HCT116 (cell line): ENCODE data around the gene FBXW10. TPM values are rescaled to one million over a fixed set of nuclear protein-coding genes. Genes with fewer than 3 reads are reported as not detected.
"Not testable (repeated sequence)": the region's sequence is repeated elsewhere in the genome, so short reads cannot be mapped to it uniquely, and the experiment has no call there.

Experiments
- ATAC-seq: fragments of 200-7000 bp; cut with Tn5 transposase; 2 replicates; pipeline ENCODE4 v1.9.1; 2020; ENCODE audit warnings: mild to moderate bottlenecking, moderate library complexity
- BruUV-seq: library from RNA; stranded (reverse); fragments of 400-500 nt; replicated peaks from 2 replicates; lab custom pipeline; 2021; lab: Mats Ljungman, UMichigan
- CTCF ChIA-PET: fragments of 300-600 bp; sonication (Branson Sonifier 250); formaldehyde crosslinking; loops from one replicate; lab custom pipeline; 2021; ENCODE audit warnings: antibody characterized with exemption; lab: Charles Lee
- POLR2A ChIA-PET: fragments of 300-600, 350-600 bp; sonication (Branson Sonifier 250); formaldehyde crosslinking; loops from one replicate; lab custom pipeline; 2021; ENCODE audit warnings: antibody characterized with exemption; lab: Charles Lee
- RAD21 ChIA-PET, 2 experiments: fragments of 300-600 bp; sonication (Branson Sonifier 250); formaldehyde crosslinking; loops; one replicate each; lab custom pipeline; 2023; ENCODE audit warnings: low total read pairs in 2 of 2; ENCODE audit not compliant: uncharacterized antibody in 2 of 2, unreplicated experiment in 2 of 2, low non-redundant PET in 1 of 2; lab: Charles Lee
- DNase-seq: peaks from one replicate; pipeline ENCODE4 v3.0.0-alpha.2; 2010; ENCODE audit warnings: low read depth, low spot score
- H2AFZ ChIP-seq: fragments of 200-600 bp; shearing (Covaris generic), sonication (generic); 2 replicates; pipeline ENCODE4 v1.6.1; 2017; ENCODE audit warnings: low read depth, mixed run types, mixed read lengths, antibody characterized with exemption, low read length; ENCODE audit not compliant: poor library complexity, severe bottlenecking
- H3K27ac ChIP-seq: 2 replicates; pipeline ENCODE4 v1.5.1; 2012; ENCODE audit warnings: low read depth, low read length
- H3K27me3 ChIP-seq: fragments of 200-600 bp; sonication (generic); 2 replicates; pipeline ENCODE4 v1.6.1; 2016; ENCODE audit warnings: mixed run types, low read length, mixed read lengths; ENCODE audit not compliant: insufficient read depth
- H3K36me3 ChIP-seq, 2 experiments: fragments of 200-500 bp in 1 of 2; fragments of 200-600 bp in 1 of 2; sonication (Bioruptor generic) in 1 of 2; sonication (generic) in 1 of 2; 2 replicates each; pipeline versions ENCODE4 v1.5.1 to v1.6.1; 2014 to 2016; ENCODE audit warnings: low read length in 2 of 2, inconsistent platforms in 1 of 2, mixed read lengths in 1 of 2, mixed run types in 1 of 2; ENCODE audit not compliant: insufficient read depth in 2 of 2, control insufficient read depth in 1 of 2
- H3K4me1 ChIP-seq, 2 experiments: fragments of 200-600 bp in 1 of 2; sonication (generic) in 1 of 2; 2 replicates each; pipeline versions ENCODE4 v1.5.1 to v1.6.1; 2012 to 2017; ENCODE audit warnings: low read length in 2 of 2, inconsistent platforms in 1 of 2, mild to moderate bottlenecking in 1 of 2, mixed read lengths in 1 of 2, mixed run types in 1 of 2, moderate library complexity in 1 of 2; ENCODE audit not compliant: insufficient read depth in 2 of 2, control insufficient read depth in 1 of 2
- H3K4me2 ChIP-seq: fragments of 200-600 bp; sonication (generic); 2 replicates; pipeline ENCODE4 v1.6.1; 2017; ENCODE audit warnings: mixed run types, low read length, mixed read lengths
- H3K4me3 ChIP-seq, 2 experiments: fragments of 200-600 bp in 1 of 2; sonication (generic) in 1 of 2; replicated peaks in 1 of 2; 2 replicates each; pipeline ENCODE4 v1.5.1; 2011 to 2016; ENCODE audit warnings: low read length in 2 of 2, control low read depth in 1 of 2, low read depth in 1 of 2, mild to moderate bottlenecking in 1 of 2, mixed read lengths in 1 of 2, mixed run types in 1 of 2
- H3K79me2 ChIP-seq: fragments of 200-600 bp; sonication (generic); 2 replicates; pipeline ENCODE4 v1.6.1; 2017; ENCODE audit warnings: mild to moderate bottlenecking, mixed run types, low read length, moderate library complexity, mixed read lengths; ENCODE audit not compliant: insufficient read depth
- H3K9ac ChIP-seq: fragments of 200-600 bp; sonication (generic); 2 replicates; pipeline ENCODE4 v1.6.1; 2016; ENCODE audit warnings: low read length, mixed read lengths
- H3K9me2 ChIP-seq: fragments of 200-600 bp; sonication (generic), shearing (Covaris generic); 2 replicates; pipeline ENCODE4 v1.6.1; 2017; ENCODE audit warnings: mixed run types, mild to moderate bottlenecking, moderate library complexity; ENCODE audit not compliant: insufficient read depth
- H3K9me3 ChIP-seq, 2 experiments: fragments of 200-500 bp in 1 of 2; fragments of 200-600 bp in 1 of 2; sonication (Bioruptor generic) in 1 of 2; sonication (generic) in 1 of 2; 2 replicates each; pipeline ENCODE4 v1.6.1; 2014 to 2017; ENCODE audit warnings: low read length in 2 of 2, mixed read lengths in 2 of 2, inconsistent platforms in 1 of 2, low read depth in 1 of 2, mild to moderate bottlenecking in 1 of 2, mixed run types in 1 of 2, moderate library complexity in 1 of 2; ENCODE audit not compliant: control insufficient read depth in 1 of 2, insufficient read depth in 1 of 2
- H4K20me1 ChIP-seq: fragments of 200-600 bp; sonication (generic), shearing (Covaris generic); 2 replicates; pipeline ENCODE4 v1.6.1; 2017; ENCODE audit warnings: mixed run types, mild to moderate bottlenecking, moderate library complexity; ENCODE audit not compliant: insufficient read depth
- intact Hi-C: fragments of 100-400 bp; cut with micrococcal nuclease; formaldehyde crosslinking; loops from 2 replicates; pipeline ENCODE4 v1.10.0; 2022
- total RNA-seq: library from RNA; stranded (reverse); gene quantifications from one replicate; pipeline ENCODE4 v1.2.1, GENCODE V29; 2021; ENCODE audit not compliant: unreplicated experiment

Gene FBXW10
- total RNA-seq, 1 experiment from 2014 or later, result not detected

- H3K9me3 ChIP-seq, DNase-seq, intact Hi-C loops, H3K9ac ChIP-seq, BruUV-seq, H3K27me3 ChIP-seq, H3K4me3 ChIP-seq, POLR2A ChIA-PET, ATAC-seq, H3K27ac ChIP-seq, H3K79me2 ChIP-seq, H2AFZ ChIP-seq, CTCF ChIA-PET, H3K4me2 ChIP-seq, H3K9me2 ChIP-seq, RAD21 ChIA-PET, H3K36me3 ChIP-seq, H4K20me1 ChIP-seq: not testable (repeated sequence)
- H3K4me1 ChIP-seq, result peaks cover 7 to 21% of the 10 kb centered on the region in 2 experiments
These were observed 20.3 kb upstream of the FBXW10 start for GRCh38 chr17:18723509-18723908.

GRCh38 chr17:18732438-18732837, 11.4 kb upstream of the FBXW10 start:
- H3K27ac ChIP-seq, H2AFZ ChIP-seq, ATAC-seq, intact Hi-C loops, H3K4me1 ChIP-seq, RAD21 ChIA-PET, H3K9me3 ChIP-seq, H3K36me3 ChIP-seq, BruUV-seq, H3K9me2 ChIP-seq, H3K27me3 ChIP-seq, DNase-seq, H3K79me2 ChIP-seq, POLR2A ChIA-PET, H3K4me3 ChIP-seq, H3K4me2 ChIP-seq, H4K20me1 ChIP-seq, H3K9ac ChIP-seq, CTCF ChIA-PET: not testable (repeated sequence)

GRCh38 chr17:18733350-18733749, 10.5 kb upstream of the FBXW10 start:
- H3K4me1 ChIP-seq, DNase-seq, H3K4me2 ChIP-seq, BruUV-seq, H3K9me3 ChIP-seq, H3K9me2 ChIP-seq, H3K79me2 ChIP-seq, RAD21 ChIA-PET, H3K9ac ChIP-seq, H3K4me3 ChIP-seq, H2AFZ ChIP-seq, ATAC-seq, H3K27ac ChIP-seq, H3K36me3 ChIP-seq, POLR2A ChIA-PET, CTCF ChIA-PET, intact Hi-C loops, H4K20me1 ChIP-seq, H3K27me3 ChIP-seq: not testable (repeated sequence)

GRCh38 chr17:18739616-18740391, 4.0 kb upstream of the FBXW10 start:
- ATAC-seq, BruUV-seq, H3K27ac ChIP-seq, H3K79me2 ChIP-seq, DNase-seq, H4K20me1 ChIP-seq, intact Hi-C loops, H3K9me3 ChIP-seq, H3K36me3 ChIP-seq, H3K4me2 ChIP-seq, RAD21 ChIA-PET, POLR2A ChIA-PET, H3K4me3 ChIP-seq, H3K4me1 ChIP-seq, H3K27me3 ChIP-seq, H2AFZ ChIP-seq, CTCF ChIA-PET, H3K9ac ChIP-seq, H3K9me2 ChIP-seq: not testable (repeated sequence)
